SK-N-SH treated with all-trans-retinoic acid at 6 μM for 48 hours (cell line): ENCODE data around the gene MARCKSL1.

Source experiments
- ATAC-seq: fragments of 200-7000 bp; cut with Tn5 transposase; 3 replicates; pipeline ENCODE4 v1.9.1; 2020; ENCODE audit warnings: mild to moderate bottlenecking, moderate library complexity
- ARNTL ChIP-seq: fragments of 450-650 bp; formaldehyde crosslinking; IDR thresholded peaks from 2 replicates; pipeline ENCODE4 v1.5.0; 2020; ENCODE audit warnings: low read depth, mild to moderate bottlenecking, moderate library complexity, borderline replicate concordance
- BACH2 ChIP-seq: fragments of 250-450 bp; sonication (Bioruptor Pico); IDR thresholded peaks from 2 replicates; pipeline ENCODE4 v1.9.0; 2021; ENCODE audit warnings: mild to moderate bottlenecking, borderline replicate concordance
- CREB5 ChIP-seq: fragments of 250-450 bp; sonication (Bioruptor Pico); IDR thresholded peaks from 2 replicates; pipeline ENCODE4 v1.5.1; 2020; ENCODE audit warnings: low read depth, mild to moderate bottlenecking, moderate library complexity
- CSDC2 ChIP-seq: fragments of 250-450 bp; sonication (Bioruptor Pico); IDR thresholded peaks from 2 replicates; pipeline ENCODE4 v1.5.0; 2020; ENCODE audit warnings: mild to moderate bottlenecking, moderate library complexity
- CSRNP3 ChIP-seq: fragments of 250-450 bp; sonication (Bioruptor Pico); IDR thresholded peaks from 2 replicates; pipeline ENCODE4 v1.5.1; 2021; ENCODE audit warnings: mild to moderate bottlenecking, moderate library complexity
- ESRRG ChIP-seq: fragments of 250-450 bp; sonication (Bioruptor Pico); IDR thresholded peaks from 2 replicates; pipeline ENCODE4 v1.6.1; 2021; ENCODE audit warnings: mild to moderate bottlenecking
- GLIS3 ChIP-seq: fragments of 250-450 bp; sonication (Bioruptor Pico); IDR thresholded peaks from 2 replicates; pipeline ENCODE4 v1.5.0; 2020; ENCODE audit warnings: mild to moderate bottlenecking, moderate library complexity
- ISL1 ChIP-seq: fragments of 250-450 bp; sonication (Bioruptor Pico); IDR thresholded peaks from 2 replicates; pipeline ENCODE4 v2.1.2; 2022; ENCODE audit warnings: mild to moderate bottlenecking, moderate library complexity
- OSR1 ChIP-seq: fragments of 250-450 bp; sonication (Bioruptor Pico); IDR thresholded peaks from 2 replicates; pipeline ENCODE4 v1.8.0; 2022; ENCODE audit warnings: moderate library complexity, mild to moderate bottlenecking, inconsistent platforms
- PATZ1 ChIP-seq: fragments of 250-450 bp; sonication (Bioruptor Pico); IDR thresholded peaks from 2 replicates; pipeline ENCODE4 v1.8.0; 2020; ENCODE audit warnings: mild to moderate bottlenecking, moderate library complexity, borderline replicate concordance
- POU6F1 ChIP-seq: fragments of 250-450 bp; sonication (Bioruptor Pico); IDR thresholded peaks from 2 replicates; pipeline ENCODE4 v1.8.0; 2021; ENCODE audit warnings: low read depth, mild to moderate bottlenecking, moderate library complexity, borderline replicate concordance
- PPARA ChIP-seq: fragments of 250-450 bp; sonication (Bioruptor Pico); IDR thresholded peaks from 2 replicates; pipeline ENCODE4 v1.5.0; 2020; ENCODE audit warnings: mild to moderate bottlenecking, borderline replicate concordance
- RARB ChIP-seq: fragments of 250-450 bp; sonication (Bioruptor Pico); IDR thresholded peaks from 2 replicates; pipeline ENCODE4 v1.8.0; 2021; ENCODE audit warnings: mild to moderate bottlenecking, moderate library complexity
- SNAI2 ChIP-seq: fragments of 250-450 bp; sonication (Bioruptor Pico); IDR thresholded peaks from 2 replicates; pipeline ENCODE4 v1.5.0; 2020; ENCODE audit warnings: mild to moderate bottlenecking, moderate library complexity
- TOX ChIP-seq: fragments of 250-450 bp; sonication (Bioruptor Pico); IDR thresholded peaks from 2 replicates; pipeline ENCODE4 v1.8.0; 2021; ENCODE audit warnings: mild to moderate bottlenecking, moderate library complexity, borderline replicate concordance
- TSHZ2 ChIP-seq: fragments of 250-450 bp; sonication (Bioruptor Pico); IDR thresholded peaks from 2 replicates; pipeline ENCODE4 v1.5.0; 2020; ENCODE audit warnings: mild to moderate bottlenecking, moderate library complexity
- ZC3H10 ChIP-seq: fragments of 250-450 bp; sonication (Bioruptor Pico); IDR thresholded peaks from 2 replicates; pipeline ENCODE4 v1.5.1; 2021; ENCODE audit warnings: mild to moderate bottlenecking, moderate library complexity
- ZFP3 ChIP-seq: fragments of 250-450 bp; sonication (Bioruptor Pico); IDR thresholded peaks from 2 replicates; pipeline ENCODE4 v1.5.0; 2020; ENCODE audit warnings: mild to moderate bottlenecking, moderate library complexity
- ZFP30 ChIP-seq: fragments of 450-650 bp; formaldehyde crosslinking; IDR thresholded peaks from 2 replicates; pipeline ENCODE4 v1.5.0; 2022; ENCODE audit warnings: mild to moderate bottlenecking, moderate library complexity
- ZNF565 ChIP-seq: fragments of 450-650 bp; formaldehyde crosslinking; conservative IDR thresholded peaks from 2 replicates; pipeline ENCODE4 v1.5.0; 2020; ENCODE audit warnings: low read depth, mild to moderate bottlenecking, moderate library complexity
- ZNF8 ChIP-seq: fragments of 450-650 bp; formaldehyde crosslinking; IDR thresholded peaks from 2 replicates; pipeline ENCODE4 v1.5.0; 2020; ENCODE audit warnings: mild to moderate bottlenecking, moderate library complexity

Gene MARCKSL1

GRCh38 chr1:32350785-32351398 lies 14.9 kb upstream of the MARCKSL1 start (continued):
- TF ChIP-seq ISL1 (no peak), ARNTL (CRISPR knock-in tag) (no peak), ZNF8 (CRISPR knock-in tag) (no peak), ZFP30 (no peak), ESRRG (no peak), CSRNP3 (no peak), ZFP3 (CRISPR knock-in tag) (no peak)
- TF ChIP-seq, all 23 proteins: peak for 0

GRCh38 chr1:32349211-32349708 lies 13.2 kb upstream of the MARCKSL1 start:
- TF ChIP-seq GLIS3 (CRISPR knock-in tag): no peak
- no peak for TF ChIP-seq ZNF565 (CRISPR knock-in tag)
- no peak for TF ChIP-seq CSDC2
- no peak for TF ChIP-seq ISL1
- no peak for TF ChIP-seq ZFP3 (CRISPR knock-in tag)
- ATAC-seq: no peak

- TF ChIP-seq TOX (CRISPR knock-in tag) (no peak), BACH2 (CRISPR knock-in tag) (no peak), ZC3H10 (no peak), ARNTL (CRISPR knock-in tag) (no peak), SNAI2 (no peak), ZNF565 (CRISPR knock-in tag) (no peak), ZFP30 (no peak), ZFP3 (CRISPR knock-in tag) (no peak), ESRRG (no peak), TSHZ2 (CRISPR knock-in tag) (no peak), PATZ1 (no peak), GLIS3 (CRISPR knock-in tag) (no peak), CSRNP3 (no peak), RARB (no peak), OSR1 (CRISPR knock-in tag) (no peak), CREB5 (CRISPR knock-in tag) (no peak), PPARA (CRISPR knock-in tag) (no peak), CSDC2 (no peak), POU6F1 (CRISPR knock-in tag) (no peak), ZNF8 (CRISPR knock-in tag) (no peak)
- ATAC-seq: no peak
Observed at GRCh38 chr1:32346532-32347157, 10.6 kb upstream of the MARCKSL1 start.
